Stomach smooth muscle (tissue), 2 donors: Measurements from ENCODE around the gene POLRMT.

Experiments
- H3K27ac ChIP-seq: one replicate; pipeline ENCODE4 v1.7.0; 2013; ENCODE audit warnings: mild to moderate bottlenecking, low read length, inconsistent platforms
- H3K27me3 ChIP-seq, 2 donors: one replicate each; pipeline ENCODE4 v1.7.0; 2013; ENCODE audit warnings: low read length in 2 of 2; ENCODE audit not compliant: insufficient read depth in 2 of 2, control insufficient read depth in 1 of 2
- H3K36me3 ChIP-seq, 2 donors: one replicate each; pipeline ENCODE4 v1.7.0; 2013; ENCODE audit warnings: low read length in 2 of 2; ENCODE audit not compliant: control insufficient read depth in 2 of 2, insufficient read depth in 2 of 2
- H3K4me1 ChIP-seq: one replicate; pipeline ENCODE4 v1.7.0; 2013; ENCODE audit warnings: low read length; ENCODE audit not compliant: control insufficient read depth, insufficient read depth
- H3K4me3 ChIP-seq, 2 donors: one replicate each; pipeline ENCODE4 v1.7.0; 2013; ENCODE audit warnings: low read length in 2 of 2
- H3K9ac ChIP-seq, 2 donors: one replicate each; pipeline ENCODE4 v1.7.0; 2013; ENCODE audit warnings: low read length in 2 of 2, mild to moderate bottlenecking in 1 of 2
- H3K9me3 ChIP-seq, 2 donors: one replicate each; pipeline ENCODE4 v1.7.0; 2013; ENCODE audit warnings: low read length in 2 of 2; ENCODE audit not compliant: control insufficient read depth in 2 of 2
- donor health status: healthy.
- donor health status: Pancreatic carcinoma.

Gene POLRMT

GRCh38 chr19:580274-580835, 53.0 kb downstream of the POLRMT start:
- Histone ChIP-seq H3K4me1 (peaks cover 16% of the 10 kb centered on the region), H3K27me3 (peaks cover 0 to 4% of the 10 kb centered on the region in 2 donors), H3K27ac (no peak overlapping the region), H3K36me3 (peaks cover 9 to 16% of the 10 kb centered on the region in 2 donors), H3K9me3 (no peaks in the 10 kb centered on the region), H3K4me3 (no peak overlapping the region), H3K9ac (no peak overlapping the region)

GRCh38 chr19:579842-580155, 53.5 kb downstream of the POLRMT start:
- H3K27me3 ChIP-seq = peaks cover 0 to 4% of the 10 kb centered on the region in 2 donors
- H3K9me3 ChIP-seq = no peaks in the 10 kb centered on the region
- H3K4me1 ChIP-seq = peaks cover 21% of the 10 kb centered on the region
- no peak overlapping the region for H3K4me3 ChIP-seq
- H3K9ac ChIP-seq = no peak overlapping the region
- no peak overlapping the region for H3K27ac ChIP-seq
- H3K36me3 ChIP-seq = peaks cover 9 to 16% of the 10 kb centered on the region in 2 donors

DNA sequence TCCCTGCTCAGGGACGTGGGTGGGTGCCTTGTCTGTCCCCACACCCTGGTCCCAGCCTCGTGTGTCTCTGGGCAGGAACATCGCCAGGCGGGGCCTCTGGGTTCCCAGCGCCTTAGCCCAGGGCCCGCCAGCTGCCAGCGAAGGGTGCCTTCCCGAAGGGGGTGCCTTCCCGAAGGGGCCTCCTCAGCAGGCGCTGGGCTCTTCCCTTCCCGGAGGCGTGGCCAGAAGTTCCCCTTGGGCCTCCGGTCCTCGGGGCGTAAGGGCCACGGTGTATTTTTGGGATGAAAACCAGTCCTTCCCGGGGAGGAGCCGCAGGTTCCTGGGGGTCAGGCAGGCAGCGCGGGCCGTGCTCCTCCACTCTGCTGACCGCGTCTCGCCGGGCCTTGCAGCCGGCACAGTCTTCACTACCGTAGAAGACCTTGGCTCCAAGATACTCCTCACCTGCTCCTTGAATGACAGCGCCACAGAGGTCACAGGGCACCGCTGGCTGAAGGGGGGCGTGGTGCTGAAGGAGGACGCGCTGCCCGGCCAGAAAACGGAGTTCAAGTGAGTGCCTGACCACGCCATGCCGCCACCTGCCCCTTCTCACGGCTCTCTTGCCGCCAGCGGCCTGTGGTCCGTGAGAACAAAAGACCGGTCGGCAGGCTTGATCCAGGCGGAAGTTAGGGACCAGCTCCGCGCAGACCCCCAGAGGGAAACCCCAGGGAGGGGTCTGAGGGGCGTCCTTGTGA, 54.1 kb downstream of the POLRMT start:
- Histone ChIP-seq H3K27ac (no peak overlapping the region), H3K4me1 (peaks cover 26% of the 10 kb centered on the region), H3K9ac (no peak overlapping the region), H3K27me3 (no peaks in the 10 kb centered on the region), H3K9me3 (no peaks in the 10 kb centered on the region), H3K36me3 (peaks cover 9 to 16% of the 10 kb centered on the region in 2 donors), H3K4me3 (no peak overlapping the region)

DNA sequence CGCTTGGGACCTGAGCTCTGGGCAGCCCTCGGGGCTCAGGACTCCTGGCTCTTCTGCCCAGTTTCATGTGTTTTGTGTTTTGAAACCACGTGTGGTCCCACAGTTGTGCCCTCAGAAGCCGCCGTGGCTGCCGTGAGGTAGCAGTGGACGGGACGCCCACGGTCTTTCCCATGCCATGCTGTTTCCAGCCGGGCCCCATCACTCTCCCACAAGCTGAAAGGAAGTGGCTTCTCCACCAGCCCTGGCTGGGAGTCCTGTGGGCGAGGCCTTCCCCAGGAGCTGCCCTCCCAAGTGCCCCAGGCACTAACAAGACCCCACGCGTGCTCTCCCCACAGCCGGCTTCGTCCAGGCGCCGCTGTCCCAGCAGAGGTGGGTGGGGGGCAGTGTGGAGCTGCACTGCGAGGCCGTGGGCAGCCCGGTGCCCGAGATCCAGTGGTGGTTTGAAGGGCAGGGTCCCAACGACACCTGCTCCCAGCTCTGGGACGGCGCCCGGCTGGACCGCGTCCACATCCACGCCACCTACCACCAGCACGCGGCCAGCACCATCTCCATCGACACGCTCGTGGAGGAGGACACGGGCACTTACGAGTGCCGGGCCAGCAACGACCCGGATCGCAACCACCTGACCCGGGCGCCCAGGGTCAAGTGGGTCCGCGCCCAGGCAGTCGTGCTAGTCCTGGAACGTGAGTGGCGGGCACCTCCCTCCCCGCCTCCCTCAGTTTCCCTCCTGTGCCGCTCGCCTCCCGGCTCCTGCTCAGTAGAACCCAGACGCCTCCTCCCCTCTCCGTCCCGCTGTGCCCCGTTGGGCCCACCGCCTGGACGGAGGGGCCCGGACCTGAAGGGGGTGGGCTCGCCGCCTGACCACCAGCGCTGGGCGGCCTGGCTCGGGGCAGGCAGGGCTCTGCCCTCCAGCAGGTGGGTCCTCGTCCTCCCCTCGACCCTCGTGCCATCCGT, 55.6 kb downstream of the POLRMT start:
- H3K4me3 ChIP-seq = no peak overlapping the region
- no peak overlapping the region for H3K27ac ChIP-seq
- peaks cover 9 to 11% of the 10 kb centered on the region in 2 donors for H3K36me3 ChIP-seq
- H3K9me3 ChIP-seq = no peaks in the 10 kb centered on the region
- H3K9ac ChIP-seq = no peak overlapping the region
- H3K4me1 ChIP-seq = peaks cover 35% of the 10 kb centered on the region
- H3K27me3 ChIP-seq = no peaks in the 10 kb centered on the region

- Histone ChIP-seq H3K4me3 (no peak overlapping the region), H3K9ac (no peak overlapping the region)
Observed at GRCh38 chr19:576768-577438, 56.4 kb downstream of the POLRMT start.

DNA sequence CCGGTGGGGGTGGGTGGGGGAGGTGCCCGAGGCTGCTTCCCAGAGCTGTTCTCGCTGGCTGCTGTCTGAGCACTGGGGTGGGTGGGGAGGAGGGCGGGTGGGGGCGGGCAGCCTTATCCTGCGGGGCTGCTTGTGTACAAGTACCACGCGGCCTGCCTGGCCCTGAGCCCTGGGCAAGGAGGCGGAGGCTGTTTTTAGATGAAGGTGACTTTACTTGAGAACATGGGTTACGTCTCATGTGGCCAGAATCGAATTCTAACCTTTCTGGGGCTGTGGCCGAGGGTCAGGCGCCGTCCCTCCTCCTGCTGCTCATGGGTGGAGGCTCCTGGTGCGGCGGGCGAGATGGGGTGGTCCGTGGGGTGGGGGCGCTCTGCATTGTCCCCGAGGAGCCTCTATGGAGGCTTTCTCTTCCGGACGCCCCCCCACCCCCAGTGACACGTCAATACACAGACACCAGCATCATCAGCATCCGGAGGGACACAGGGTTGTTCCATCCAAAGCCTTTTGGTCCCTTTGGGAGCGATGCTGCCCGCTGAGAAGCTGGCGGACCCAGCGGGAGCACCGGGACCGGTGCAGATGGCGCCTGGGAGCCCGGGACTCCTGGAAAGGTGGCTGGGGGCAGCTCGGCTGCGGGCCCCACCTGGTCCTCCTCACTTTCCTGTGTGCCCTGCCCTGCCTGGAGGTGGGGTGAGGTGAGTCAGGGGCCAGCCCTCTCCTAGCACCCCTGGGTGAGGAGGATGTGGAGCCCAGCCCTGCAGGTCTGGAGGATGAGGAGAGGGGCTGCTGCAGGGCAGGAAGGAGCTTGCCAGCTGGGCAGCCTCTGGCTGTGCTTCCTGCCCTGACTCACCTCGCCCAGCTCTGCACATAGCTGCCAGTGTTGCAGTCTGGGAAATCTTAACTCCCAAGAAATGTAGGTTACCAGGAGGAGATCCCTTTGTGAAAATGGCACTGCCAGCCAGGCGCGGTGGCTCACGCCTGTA, 57.5 kb downstream of the POLRMT start:
- H3K36me3 ChIP-seq = no peaks in the 10 kb centered on the region
- H3K9me3 ChIP-seq = no peaks in the 10 kb centered on the region
- H3K27ac ChIP-seq = peak overlapping the region; percentile 53
- H3K4me3 ChIP-seq = peak overlapping the region in 1 of 2 donors; percentile 66
- H3K27me3 ChIP-seq = no peaks in the 10 kb centered on the region
- peaks cover 44% of the 10 kb centered on the region for H3K4me1 ChIP-seq
- H3K9ac ChIP-seq = peak overlapping the region in 1 of 2 donors; percentile 21

More at GRCh38 chr19:576768-577438, 56.4 kb downstream of the POLRMT start:
- Histone ChIP-seq H3K4me1 (peaks cover 35% of the 10 kb centered on the region), H3K36me3 (peaks cover 7 to 8% of the 10 kb centered on the region in 2 donors), H3K27ac (no peak overlapping the region), H3K9me3 (no peaks in the 10 kb centered on the region), H3K27me3 (no peaks in the 10 kb centered on the region)

DNA sequence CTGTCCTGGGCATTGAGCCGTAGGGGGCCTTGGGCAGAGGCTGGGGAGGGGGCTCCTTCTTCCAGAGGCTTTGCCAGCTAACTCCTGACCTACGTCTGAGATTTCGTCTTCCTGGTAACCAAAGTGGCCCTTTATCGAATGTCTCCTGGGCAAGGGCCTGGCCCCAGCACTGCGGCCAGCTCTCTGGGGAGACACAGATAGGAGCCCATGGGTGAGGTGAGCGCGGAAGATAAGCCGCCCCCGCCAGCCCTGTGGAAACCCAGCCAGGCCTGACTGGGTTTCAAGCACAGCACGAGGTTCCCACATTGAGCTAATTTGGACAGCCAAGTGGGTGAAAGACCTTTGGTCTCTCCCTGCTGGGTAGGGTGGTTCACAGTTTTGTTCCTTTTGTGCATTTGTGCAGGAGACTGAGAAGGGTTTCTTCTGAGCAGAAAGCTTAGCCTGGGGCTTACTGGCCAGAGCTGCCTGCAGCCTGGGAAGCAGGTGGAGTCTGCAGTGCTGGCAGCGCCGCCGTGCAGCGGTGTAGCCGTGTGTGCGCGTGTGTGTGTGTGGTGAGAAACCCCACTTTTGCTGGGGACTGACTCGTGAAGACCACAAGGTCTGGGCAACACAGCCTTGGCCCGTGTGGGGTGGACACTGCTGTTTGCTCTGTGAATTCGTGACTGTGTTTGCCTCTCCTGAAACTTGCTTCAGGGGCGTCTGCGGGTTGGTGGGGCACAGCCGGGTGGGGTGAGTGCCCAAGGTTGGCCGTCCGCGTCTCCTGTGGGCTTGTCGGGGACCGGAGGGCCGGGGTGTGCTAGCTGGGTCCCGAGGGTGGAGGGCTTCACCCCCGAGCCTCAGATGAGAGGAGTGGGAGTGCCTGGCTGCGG, 58.4 kb downstream of the POLRMT start:
- Histone ChIP-seq H3K9me3 (no peaks in the 10 kb centered on the region), H3K27ac (peak overlapping the region; percentile 24), H3K4me1 (peaks cover 44% of the 10 kb centered on the region), H3K9ac (no peak overlapping the region), H3K27me3 (no peaks in the 10 kb centered on the region), H3K36me3 (no peaks in the 10 kb centered on the region), H3K4me3 (peak overlapping the region; percentile 43 to 66)

- Histone ChIP-seq H3K4me3 (peak overlapping the region; percentile 80 to 93), H3K9me3 (no peaks in the 10 kb centered on the region), H3K36me3 (no peaks in the 10 kb centered on the region), H3K4me1 (peaks cover 44% of the 10 kb centered on the region), H3K27me3 (no peaks in the 10 kb centered on the region), H3K9ac (peak overlapping the region; percentile 78 to 85), H3K27ac (no peak overlapping the region)
Observed at GRCh38 chr19:573519-573825, 59.9 kb downstream of the POLRMT start.

DNA sequence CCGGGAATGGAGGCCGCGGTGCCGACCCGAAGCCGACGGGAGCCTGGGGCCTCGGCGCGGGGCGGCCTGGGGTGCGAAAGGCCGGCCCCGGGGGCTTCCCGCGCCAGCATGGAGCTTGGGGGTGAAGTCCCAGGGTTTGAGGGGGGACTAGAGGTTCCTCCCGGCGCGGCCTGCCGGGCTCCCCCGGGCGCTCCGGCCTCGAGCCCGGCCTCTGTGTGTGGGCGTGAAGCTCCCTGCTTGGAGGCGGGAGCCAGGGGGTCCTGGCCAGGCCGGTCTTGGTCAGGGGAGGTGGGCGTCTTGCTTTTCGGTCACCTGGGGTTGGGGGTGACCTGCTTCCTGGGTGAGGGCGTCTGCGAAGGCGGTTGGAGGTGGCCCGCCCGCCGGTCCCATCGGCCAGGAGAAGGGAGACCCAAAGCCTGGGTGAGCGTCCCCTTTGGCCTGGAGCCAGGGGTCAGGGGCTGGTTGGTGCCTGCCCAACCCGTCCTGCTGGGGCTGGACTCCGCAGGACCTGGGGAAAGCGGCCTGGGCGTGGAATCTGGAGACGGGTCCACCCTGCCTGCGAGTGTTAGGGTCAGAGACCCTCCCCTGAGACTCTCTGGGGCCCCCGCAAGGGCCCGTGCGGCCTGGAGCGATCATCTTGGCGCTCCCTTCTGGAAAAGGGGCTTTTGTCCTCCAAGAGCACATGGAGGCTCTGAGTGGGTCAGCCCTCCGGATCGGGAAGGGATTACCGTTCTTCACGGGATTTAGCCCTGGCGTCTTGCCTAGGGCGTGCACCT, 60.4 kb downstream of the POLRMT start:
- no peaks in the 10 kb centered on the region for H3K36me3 ChIP-seq
- H3K4me1 ChIP-seq = peaks cover 44% of the 10 kb centered on the region
- H3K4me3 ChIP-seq = peak overlapping the region; percentile 80 to 93
- peak overlapping the region; percentile 70 for H3K27ac ChIP-seq
- H3K9me3 ChIP-seq = no peaks in the 10 kb centered on the region
- H3K9ac ChIP-seq = peak overlapping the region; percentile 78 to 85
- H3K27me3 ChIP-seq = no peaks in the 10 kb centered on the region
